ENCODE results near the gene ARID1B. TPM values are rescaled to one million over a fixed set of nuclear protein-coding genes. Genes with fewer than 3 reads are reported as not detected.

Gene ARID1B
- total and polyA plus RNA-seq, 4 donors: 7.0 to 49.0 (median 24.2) TPM

DNA sequence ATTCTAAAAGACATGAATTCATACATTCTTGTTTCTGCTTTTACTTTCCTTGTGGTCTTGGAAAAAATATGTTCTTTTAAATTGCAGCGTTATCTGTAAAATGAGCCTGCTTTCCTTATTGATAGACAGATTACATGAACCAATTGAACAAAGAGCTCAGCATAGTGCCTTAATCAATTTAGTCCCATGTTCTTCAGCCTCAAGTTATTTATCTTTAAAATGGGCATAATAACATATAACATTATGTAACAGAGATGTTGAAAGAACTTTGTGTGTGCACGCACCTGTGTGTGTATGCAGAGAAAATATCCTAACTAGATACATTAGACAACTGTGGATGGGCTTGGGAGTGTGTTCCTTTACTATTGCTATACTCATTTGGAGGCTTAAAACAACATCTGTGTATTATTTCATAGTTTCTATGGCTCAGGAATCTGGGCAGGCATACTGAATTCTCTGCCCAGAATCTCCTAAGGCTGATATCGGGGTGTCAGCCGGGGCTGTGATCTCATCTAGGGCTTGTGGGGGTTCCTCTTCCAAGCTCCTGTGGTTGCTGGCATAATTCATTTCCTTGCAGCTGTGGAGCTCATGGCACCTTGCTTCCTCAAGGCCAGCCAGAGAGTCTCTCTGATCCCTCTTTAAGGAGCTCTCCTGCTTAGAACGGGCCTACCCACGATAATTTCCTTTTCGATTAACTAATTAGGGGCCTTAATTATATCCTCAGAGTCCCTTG is 194.1 kb downstream of the ARID1B start:
- Histone ChIP-seq H3K27me3 (ENCODE audit: control insufficient read depth in 4 of 4, insufficient read depth in 4 of 4, low read length in 3 of 4) (no peaks in the 10 kb centered on the region), H3K9ac (ENCODE audit: low read depth in 1 of 2, low read length in 2 of 2) (no peak overlapping the region), H3K4me3 (ENCODE audit: low read depth in 1 of 3, low read length in 3 of 3) (no peak overlapping the region), H3K36me3 (ENCODE audit: control insufficient read depth in 4 of 4, insufficient read depth in 3 of 4, low read depth in 1 of 4, low read length in 3 of 4) (no peaks in the 10 kb centered on the region), H3K4me1 (ENCODE audit: control insufficient read depth in 4 of 4, insufficient read depth in 4 of 4, low read length in 3 of 4) (peaks cover 0 to 13% (median 2%) of the 10 kb centered on the region in 4 donors), H3K27ac (ENCODE audit: low read depth in 1 of 2, low read length in 2 of 2) (no peak overlapping the region), H3K9me3 (ENCODE audit: control insufficient read depth in 4 of 4, low read length in 3 of 4) (no peaks in the 10 kb centered on the region)
- no peak for DNase-seq (ENCODE audit: low spot score)
- 86% methylated on average over 7 of the region's 7 CpGs for WGBS
- no peak for TF ChIP-seq HNF4G (IDR thresholded peaks at IDR 0.05)
- TF ChIP-seq SP1 (IDR thresholded peaks at IDR 0.05): no peak
- no peak for TF ChIP-seq NR2F2 (IDR thresholded peaks at IDR 0.05)
- TF ChIP-seq, protein P1, sequence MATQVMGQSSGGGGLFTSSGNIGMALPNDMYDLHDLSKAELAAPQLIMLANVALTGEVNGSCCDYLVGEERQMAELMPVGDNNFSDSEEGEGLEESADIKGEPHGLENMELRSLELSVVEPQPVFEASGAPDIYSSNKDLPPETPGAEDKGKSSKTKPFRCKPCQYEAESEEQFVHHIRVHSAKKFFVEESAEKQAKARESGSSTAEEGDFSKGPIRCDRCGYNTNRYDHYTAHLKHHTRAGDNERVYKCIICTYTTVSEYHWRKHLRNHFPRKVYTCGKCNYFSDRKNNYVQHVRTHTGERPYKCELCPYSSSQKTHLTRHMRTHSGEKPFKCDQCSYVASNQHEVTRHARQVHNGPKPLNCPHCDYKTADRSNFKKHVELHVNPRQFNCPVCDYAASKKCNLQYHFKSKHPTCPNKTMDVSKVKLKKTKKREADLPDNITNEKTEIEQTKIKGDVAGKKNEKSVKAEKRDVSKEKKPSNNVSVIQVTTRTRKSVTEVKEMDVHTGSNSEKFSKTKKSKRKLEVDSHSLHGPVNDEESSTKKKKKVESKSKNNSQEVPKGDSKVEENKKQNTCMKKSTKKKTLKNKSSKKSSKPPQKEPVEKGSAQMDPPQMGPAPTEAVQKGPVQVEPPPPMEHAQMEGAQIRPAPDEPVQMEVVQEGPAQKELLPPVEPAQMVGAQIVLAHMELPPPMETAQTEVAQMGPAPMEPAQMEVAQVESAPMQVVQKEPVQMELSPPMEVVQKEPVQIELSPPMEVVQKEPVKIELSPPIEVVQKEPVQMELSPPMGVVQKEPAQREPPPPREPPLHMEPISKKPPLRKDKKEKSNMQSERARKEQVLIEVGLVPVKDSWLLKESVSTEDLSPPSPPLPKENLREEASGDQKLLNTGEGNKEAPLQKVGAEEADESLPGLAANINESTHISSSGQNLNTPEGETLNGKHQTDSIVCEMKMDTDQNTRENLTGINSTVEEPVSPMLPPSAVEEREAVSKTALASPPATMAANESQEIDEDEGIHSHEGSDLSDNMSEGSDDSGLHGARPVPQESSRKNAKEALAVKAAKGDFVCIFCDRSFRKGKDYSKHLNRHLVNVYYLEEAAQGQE (IDR thresholded peaks at IDR 0.05): no peak
- no peak for TF ChIP-seq JUND (IDR thresholded peaks at IDR 0.05)
- TF ChIP-seq, protein P2, sequence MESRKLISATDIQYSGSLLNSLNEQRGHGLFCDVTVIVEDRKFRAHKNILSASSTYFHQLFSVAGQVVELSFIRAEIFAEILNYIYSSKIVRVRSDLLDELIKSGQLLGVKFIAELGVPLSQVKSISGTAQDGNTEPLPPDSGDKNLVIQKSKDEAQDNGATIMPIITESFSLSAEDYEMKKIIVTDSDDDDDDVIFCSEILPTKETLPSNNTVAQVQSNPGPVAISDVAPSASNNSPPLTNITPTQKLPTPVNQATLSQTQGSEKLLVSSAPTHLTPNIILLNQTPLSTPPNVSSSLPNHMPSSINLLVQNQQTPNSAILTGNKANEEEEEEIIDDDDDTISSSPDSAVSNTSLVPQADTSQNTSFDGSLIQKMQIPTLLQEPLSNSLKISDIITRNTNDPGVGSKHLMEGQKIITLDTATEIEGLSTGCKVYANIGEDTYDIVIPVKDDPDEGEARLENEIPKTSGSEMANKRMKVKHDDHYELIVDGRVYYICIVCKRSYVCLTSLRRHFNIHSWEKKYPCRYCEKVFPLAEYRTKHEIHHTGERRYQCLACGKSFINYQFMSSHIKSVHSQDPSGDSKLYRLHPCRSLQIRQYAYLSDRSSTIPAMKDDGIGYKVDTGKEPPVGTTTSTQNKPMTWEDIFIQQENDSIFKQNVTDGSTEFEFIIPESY (IDR thresholded peaks at IDR 0.05): no peak
- no peak for TF ChIP-seq RXRA (IDR thresholded peaks at IDR 0.05)
- no peak for TF ChIP-seq YY1 (IDR thresholded peaks at IDR 0.05)
- TF ChIP-seq, protein P3, sequence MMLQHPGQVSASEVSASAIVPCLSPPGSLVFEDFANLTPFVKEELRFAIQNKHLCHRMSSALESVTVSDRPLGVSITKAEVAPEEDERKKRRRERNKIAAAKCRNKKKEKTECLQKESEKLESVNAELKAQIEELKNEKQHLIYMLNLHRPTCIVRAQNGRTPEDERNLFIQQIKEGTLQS (IDR thresholded peaks at IDR 0.05): no peak
- TF ChIP-seq HNF4A (conservative IDR thresholded peaks at IDR 0.05): no peak
- TF ChIP-seq GABPA (IDR thresholded peaks at IDR 0.05 in 1 of 2, conservative IDR thresholded peaks at IDR 0.05 in 1 of 2): no peak

DNA sequence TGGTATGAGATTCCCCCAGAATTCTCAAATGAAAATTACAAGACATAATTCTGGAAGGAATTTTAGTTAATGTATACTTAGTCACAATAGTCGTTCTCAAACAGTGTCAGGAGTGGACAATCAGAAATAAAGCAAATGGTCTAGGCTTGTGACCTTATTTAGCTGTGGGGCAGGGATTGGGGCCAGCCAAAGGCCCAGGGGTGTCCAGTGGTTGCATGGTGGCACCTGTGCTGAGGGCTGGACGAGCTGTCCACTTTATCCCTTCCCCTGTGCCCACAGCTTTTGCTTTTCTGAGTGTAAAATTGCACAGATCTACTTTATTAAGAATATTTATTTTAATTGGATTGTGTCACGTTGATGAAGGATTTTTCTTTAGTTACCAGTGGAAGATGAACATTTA is 195.0 kb downstream of the ARID1B start:
- DNase-seq (ENCODE audit: low spot score): no peak
- Histone ChIP-seq H3K9me3 (ENCODE audit: control insufficient read depth in 4 of 4, low read length in 3 of 4) (no peaks in the 10 kb centered on the region), H3K36me3 (ENCODE audit: control insufficient read depth in 4 of 4, insufficient read depth in 3 of 4, low read depth in 1 of 4, low read length in 3 of 4) (no peaks in the 10 kb centered on the region), H3K27ac (ENCODE audit: low read depth in 1 of 2, low read length in 2 of 2) (no peak overlapping the region), H3K27me3 (ENCODE audit: control insufficient read depth in 4 of 4, insufficient read depth in 4 of 4, low read length in 3 of 4) (no peaks in the 10 kb centered on the region), H3K4me3 (ENCODE audit: low read depth in 1 of 3, low read length in 3 of 3) (no peak overlapping the region), H3K9ac (ENCODE audit: low read depth in 1 of 2, low read length in 2 of 2) (no peak overlapping the region), H3K4me1 (ENCODE audit: control insufficient read depth in 4 of 4, insufficient read depth in 4 of 4, low read length in 3 of 4) (peaks cover 0 to 11% (median 2%) of the 10 kb centered on the region in 4 donors)
- WGBS: 88% methylated on average over 3 of the region's 3 CpGs
- TF ChIP-seq HNF4A (conservative IDR thresholded peaks at IDR 0.05): no peak
- TF ChIP-seq, protein P3 (IDR thresholded peaks at IDR 0.05): no peak
- no peak for TF ChIP-seq RXRA (IDR thresholded peaks at IDR 0.05)
- TF ChIP-seq, protein P4, sequence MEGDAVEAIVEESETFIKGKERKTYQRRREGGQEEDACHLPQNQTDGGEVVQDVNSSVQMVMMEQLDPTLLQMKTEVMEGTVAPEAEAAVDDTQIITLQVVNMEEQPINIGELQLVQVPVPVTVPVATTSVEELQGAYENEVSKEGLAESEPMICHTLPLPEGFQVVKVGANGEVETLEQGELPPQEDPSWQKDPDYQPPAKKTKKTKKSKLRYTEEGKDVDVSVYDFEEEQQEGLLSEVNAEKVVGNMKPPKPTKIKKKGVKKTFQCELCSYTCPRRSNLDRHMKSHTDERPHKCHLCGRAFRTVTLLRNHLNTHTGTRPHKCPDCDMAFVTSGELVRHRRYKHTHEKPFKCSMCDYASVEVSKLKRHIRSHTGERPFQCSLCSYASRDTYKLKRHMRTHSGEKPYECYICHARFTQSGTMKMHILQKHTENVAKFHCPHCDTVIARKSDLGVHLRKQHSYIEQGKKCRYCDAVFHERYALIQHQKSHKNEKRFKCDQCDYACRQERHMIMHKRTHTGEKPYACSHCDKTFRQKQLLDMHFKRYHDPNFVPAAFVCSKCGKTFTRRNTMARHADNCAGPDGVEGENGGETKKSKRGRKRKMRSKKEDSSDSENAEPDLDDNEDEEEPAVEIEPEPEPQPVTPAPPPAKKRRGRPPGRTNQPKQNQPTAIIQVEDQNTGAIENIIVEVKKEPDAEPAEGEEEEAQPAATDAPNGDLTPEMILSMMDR (IDR thresholded peaks at IDR 0.05; ENCODE audit: low read depth, low read length, missing input control): no peak
- TF ChIP-seq, protein P1 (IDR thresholded peaks at IDR 0.05): no peak
- TF ChIP-seq HNF4G (IDR thresholded peaks at IDR 0.05): no peak
- TF ChIP-seq GABPA (IDR thresholded peaks at IDR 0.05 in 1 of 2, conservative IDR thresholded peaks at IDR 0.05 in 1 of 2): no peak
- TF ChIP-seq, protein P5, sequence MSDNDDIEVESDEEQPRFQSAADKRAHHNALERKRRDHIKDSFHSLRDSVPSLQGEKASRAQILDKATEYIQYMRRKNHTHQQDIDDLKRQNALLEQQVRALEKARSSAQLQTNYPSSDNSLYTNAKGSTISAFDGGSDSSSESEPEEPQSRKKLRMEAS (IDR thresholded peaks at IDR 0.05): no peak

All from liver (tissue), 9 donors.